ENCODE results near the gene EFR3B.

GRCh38 chr2:25025229-25026007 is 16.5 kb upstream of the EFR3B start:
- TF ChIP-seq, protein P1, sequence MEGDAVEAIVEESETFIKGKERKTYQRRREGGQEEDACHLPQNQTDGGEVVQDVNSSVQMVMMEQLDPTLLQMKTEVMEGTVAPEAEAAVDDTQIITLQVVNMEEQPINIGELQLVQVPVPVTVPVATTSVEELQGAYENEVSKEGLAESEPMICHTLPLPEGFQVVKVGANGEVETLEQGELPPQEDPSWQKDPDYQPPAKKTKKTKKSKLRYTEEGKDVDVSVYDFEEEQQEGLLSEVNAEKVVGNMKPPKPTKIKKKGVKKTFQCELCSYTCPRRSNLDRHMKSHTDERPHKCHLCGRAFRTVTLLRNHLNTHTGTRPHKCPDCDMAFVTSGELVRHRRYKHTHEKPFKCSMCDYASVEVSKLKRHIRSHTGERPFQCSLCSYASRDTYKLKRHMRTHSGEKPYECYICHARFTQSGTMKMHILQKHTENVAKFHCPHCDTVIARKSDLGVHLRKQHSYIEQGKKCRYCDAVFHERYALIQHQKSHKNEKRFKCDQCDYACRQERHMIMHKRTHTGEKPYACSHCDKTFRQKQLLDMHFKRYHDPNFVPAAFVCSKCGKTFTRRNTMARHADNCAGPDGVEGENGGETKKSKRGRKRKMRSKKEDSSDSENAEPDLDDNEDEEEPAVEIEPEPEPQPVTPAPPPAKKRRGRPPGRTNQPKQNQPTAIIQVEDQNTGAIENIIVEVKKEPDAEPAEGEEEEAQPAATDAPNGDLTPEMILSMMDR (tag by site-specific recombination; IDR thresholded peaks at IDR 0.05): no peak
- TF ChIP-seq ZNF157 (tag by site-specific recombination; IDR thresholded peaks at IDR 0.05): no peak
- TF ChIP-seq FEZF1 (tag by site-specific recombination; IDR thresholded peaks at IDR 0.05): no peak
- TF ChIP-seq ZNF214 (tag by site-specific recombination; IDR thresholded peaks at IDR 0.05; ENCODE audit: borderline replicate concordance): no peak
- TF ChIP-seq, protein P2, sequence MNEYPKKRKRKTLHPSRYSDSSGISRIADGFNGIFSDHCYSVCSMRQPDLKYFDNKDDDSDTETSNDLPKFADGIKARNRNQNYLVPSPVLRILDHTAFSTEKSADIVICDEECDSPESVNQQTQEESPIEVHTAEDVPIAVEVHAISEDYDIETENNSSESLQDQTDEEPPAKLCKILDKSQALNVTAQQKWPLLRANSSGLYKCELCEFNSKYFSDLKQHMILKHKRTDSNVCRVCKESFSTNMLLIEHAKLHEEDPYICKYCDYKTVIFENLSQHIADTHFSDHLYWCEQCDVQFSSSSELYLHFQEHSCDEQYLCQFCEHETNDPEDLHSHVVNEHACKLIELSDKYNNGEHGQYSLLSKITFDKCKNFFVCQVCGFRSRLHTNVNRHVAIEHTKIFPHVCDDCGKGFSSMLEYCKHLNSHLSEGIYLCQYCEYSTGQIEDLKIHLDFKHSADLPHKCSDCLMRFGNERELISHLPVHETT (tag by site-specific recombination; IDR thresholded peaks at IDR 0.05): no peak
